ENCODE data around the gene KLF16. TPM values are rescaled to one million over a fixed set of nuclear protein-coding genes. Genes with fewer than 3 reads are reported as not detected.
"Not testable (repeated sequence)": the region's sequence is repeated elsewhere in the genome, so short reads cannot be mapped to it uniquely, and the experiment has no call there.

Gene KLF16
- 5.3 and 9.5 TPM in 2 replicates for total RNA-seq

DNA sequence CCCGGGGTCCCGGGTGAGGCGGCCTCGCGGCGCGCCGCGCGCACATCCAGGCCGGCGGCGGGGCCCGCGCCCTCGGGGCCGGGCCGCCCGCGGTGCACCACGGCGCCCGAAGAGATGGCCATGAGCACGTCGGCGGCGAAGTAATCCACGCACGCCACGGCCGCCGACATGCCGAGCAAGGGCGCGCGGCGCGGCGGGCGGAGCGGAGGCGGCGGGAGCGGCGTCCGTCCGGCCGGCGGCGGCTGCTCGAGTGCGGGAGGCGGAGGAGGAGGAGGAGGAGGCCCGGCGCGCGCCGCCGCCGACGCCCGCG is at the start of gene KLF16:
TSS of gene KLF16 (minus strand) at position 252 of the 310 bp plus-strand sequence. CDS start at position 170, 82 bp downstream.
- DNase-seq: no peak

- no peak for DNase-seq
Observed at GRCh38 chr19:1912760-1913505, 49.6 kb upstream of the KLF16 start.

DNA sequence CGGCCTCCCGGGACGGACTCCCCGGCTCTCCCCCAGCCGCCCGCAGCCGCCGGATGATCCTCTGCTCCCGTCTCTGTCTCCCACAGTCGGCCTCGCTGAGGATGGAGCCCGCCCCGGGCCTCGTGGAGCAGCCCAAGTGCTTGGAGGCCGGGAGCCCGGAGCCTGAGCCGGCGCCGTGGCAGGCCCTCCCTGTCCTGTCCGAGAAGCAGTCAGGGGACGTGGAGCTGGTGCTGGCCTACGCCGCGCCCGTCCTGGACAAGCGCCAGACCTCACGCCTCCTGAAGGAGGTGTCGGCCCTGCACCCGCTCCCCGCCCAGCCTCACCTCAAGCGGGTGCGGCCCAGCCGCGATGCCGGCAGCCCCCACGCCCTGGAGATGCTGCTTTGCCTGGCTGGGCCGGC is 48.6 kb upstream of the KLF16 start:
- DNase-seq: no peak

- no peak for DNase-seq
Observed at GRCh38 chr19:1911098-1911497, 47.7 kb upstream of the KLF16 start.

- no peak for DNase-seq
Observed at GRCh38 chr19:1910177-1910576, 46.8 kb upstream of the KLF16 start.

DNA sequence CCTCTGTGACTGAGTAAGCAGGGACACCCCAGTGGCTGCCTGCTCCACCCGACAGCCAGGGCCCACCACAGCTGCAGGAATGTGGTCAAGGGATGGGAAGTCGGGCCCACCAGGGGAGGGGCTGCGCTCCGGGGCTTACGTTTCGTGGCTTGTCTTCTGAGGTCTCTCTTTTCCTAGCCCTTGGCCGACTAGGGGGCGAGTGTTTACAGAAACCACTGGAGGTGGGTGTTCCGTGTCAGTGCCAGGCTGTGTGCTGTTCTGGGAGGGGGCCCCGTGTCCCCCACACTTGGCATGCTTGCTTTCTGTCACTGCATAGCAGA is 46.3 kb upstream of the KLF16 start:
- DNase-seq: no peak

DNA sequence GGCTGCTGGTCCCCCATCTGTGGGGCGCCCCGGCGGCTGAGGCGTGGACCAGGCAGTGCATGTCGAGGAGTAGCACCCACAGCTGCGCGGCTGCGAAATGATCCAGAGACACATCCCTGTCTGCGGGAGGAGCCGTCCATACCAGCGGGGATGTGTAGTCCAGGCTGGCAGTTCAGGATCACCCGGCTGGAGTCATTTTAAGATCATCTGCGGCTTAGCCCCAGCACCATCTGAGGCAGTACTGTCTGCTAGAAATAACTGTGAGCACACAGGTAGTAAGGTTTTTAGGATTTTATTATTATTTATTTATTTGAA is 44.9 kb upstream of the KLF16 start:
- DNase-seq: no peak

GRCh38 chr19:1907563-1908363 is 44.4 kb upstream of the KLF16 start:
- DNase-seq: no peak

DNA sequence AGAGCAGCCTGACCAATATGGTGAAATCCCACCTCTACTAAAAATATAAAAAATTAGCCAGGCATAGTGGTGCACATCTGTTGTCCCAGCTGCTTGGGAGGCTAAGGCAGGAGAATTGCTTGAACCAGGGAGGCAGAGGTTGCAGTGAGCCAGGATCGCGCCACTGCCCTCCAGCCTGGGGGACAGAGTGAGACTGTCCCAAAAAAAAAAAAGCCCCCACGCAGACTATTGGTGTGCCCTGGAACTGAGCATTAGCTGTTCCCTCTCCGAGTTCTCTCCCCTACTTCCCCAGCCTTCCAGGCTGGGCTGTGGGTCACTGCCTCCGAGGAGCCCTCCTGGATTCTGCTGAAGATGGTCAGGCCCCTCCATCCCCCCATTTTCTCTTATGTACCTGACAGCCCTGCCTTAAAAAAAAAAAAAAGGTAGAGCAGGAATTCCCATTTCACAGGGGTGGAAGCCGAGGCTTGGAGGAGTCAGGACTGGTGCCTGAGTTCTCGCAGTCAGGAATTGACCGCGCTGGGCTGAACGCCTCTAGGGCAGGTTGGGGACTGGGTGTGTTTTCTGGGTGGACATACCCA is 43.7 kb upstream of the KLF16 start:
- DNase-seq: no peak

DNA sequence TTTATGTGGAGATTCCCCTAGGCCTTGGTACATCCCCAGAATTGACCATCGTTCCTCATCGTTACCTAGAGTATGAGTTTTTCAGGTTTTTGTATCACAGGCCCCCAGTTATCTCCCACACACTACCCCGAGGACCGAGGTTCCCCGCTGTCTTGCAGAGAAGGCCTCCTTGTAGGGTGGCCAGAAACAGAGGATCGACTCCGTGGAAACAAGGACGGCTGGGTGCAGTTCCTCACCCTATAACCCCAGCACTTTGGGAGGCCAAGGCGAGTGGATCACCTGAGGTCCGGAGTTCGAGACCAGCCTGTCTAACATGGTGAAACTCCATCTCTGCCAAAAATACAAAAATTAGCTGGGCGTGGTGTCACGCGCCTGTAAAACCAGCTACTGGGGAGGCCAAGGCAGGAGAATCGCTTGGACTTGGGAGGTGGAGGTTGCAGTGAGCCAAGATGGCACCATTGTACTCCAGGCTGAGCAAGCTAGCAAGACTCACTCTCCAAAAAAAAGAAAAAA is 42.5 kb upstream of the KLF16 start:
- no peak for DNase-seq

DNA sequence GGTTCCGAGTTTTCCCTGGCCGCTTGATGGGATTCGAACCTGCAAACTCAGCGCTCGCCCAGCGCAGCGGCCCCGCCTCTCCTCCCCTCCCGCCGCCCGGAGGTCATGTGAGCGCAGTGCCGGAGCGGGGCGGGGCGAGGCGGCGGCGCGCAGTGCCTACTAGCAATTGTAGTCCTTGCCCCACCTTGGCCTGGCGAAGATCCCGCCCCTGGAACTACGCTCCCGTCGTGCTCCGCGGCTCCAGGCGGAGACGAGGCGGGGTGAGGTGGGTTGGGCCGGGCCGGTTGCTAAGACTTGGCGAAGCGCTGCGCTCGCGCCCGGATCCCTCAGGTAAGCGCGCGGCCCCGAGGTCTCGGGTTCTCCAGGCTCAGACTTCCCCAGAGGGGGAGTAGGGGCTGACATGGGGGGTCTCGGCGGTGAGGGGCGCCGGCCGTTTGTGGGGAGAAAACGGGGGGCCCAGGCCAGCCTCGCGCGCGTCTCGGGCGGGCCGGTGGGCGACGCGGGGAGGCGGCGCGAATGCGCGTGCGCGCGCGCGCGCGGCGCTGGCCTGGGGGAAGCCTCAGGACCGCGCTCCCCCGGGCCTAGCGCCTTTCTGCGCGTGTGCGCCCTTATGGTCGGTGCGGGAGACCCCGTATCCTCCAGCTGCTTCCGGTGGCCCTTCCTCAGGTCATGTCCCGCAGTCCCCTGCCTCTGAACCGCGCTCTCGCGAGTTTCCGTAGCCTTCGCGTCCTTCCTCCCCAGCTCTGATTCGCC is 41.9 kb upstream of the KLF16 start, which contains the start of the genes ADAT3 and SCAMP4:
TSS of gene ADAT3 (plus strand) at position 290 of the 753 bp plus-strand sequence. CDS start 6,649 bp downstream, outside the sequence.
TSS of gene SCAMP4 (plus strand) at position 290 of the 753 bp plus-strand sequence. CDS start 9,621 bp downstream, outside the sequence.
- DNase-seq: peak; percentile 100

DNA sequence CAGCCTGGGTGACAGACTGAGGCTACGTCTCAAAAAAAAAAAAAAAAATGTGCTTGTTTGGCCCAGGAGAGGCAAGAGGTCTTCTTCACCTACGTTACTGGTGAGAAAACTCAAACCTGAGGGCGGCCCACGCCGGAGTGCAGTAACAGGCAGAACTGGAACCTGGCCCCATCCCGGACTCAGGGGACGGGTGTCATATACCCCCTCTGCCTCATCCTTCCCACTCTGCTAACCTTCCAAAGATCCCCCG is 41.4 kb upstream of the KLF16 start:
- no peak for DNase-seq

- no peak for DNase-seq
Observed at GRCh38 chr19:1902923-1903322, 39.5 kb upstream of the KLF16 start.

GRCh38 chr19:1901940-1902404 is 38.6 kb upstream of the KLF16 start:
- DNase-seq: no peak

GRCh38 chr19:1896508-1896907 is 33.1 kb upstream of the KLF16 start:
- DNase-seq: no peak

GRCh38 chr19:1893791-1894190 is 30.4 kb upstream of the KLF16 start:
- no peak for DNase-seq

- no peak for DNase-seq
Observed at GRCh38 chr19:1889907-1890306, 26.5 kb upstream of the KLF16 start.

GRCh38 chr19:1888385-1888784 is 25.0 kb upstream of the KLF16 start:
- DNase-seq: no peak

DNA sequence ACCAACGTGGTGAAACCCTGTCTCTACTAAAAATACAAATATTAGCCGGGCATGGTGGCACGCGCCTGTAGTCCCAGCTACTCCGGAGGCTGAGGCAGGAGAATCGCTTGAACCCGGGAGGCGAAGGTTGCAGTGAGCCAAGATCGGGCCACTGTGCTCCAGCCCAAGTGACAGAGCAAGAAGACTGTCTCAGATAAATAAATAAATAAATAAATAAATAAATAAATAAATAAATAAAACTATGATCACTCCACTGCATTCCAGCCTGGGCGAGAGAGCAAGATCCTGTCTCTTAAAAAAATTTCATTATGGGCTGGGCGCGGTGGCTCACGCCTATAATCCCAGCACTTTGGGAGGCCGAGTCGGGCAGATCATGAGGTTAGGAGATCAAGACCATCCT is 23.0 kb upstream of the KLF16 start:
- not testable (repeated sequence) for DNase-seq

- DNase-seq: peak; percentile 95
Observed at GRCh38 chr19:1885398-1886119, 22.2 kb upstream of the KLF16 start, which contains the start of gene ABHD17A. Gene ABHD17A, minus strand, starts transcription at chr19:1885496. Its CDS starts 3,930 bp downstream, at chr19:1881566.

DNA sequence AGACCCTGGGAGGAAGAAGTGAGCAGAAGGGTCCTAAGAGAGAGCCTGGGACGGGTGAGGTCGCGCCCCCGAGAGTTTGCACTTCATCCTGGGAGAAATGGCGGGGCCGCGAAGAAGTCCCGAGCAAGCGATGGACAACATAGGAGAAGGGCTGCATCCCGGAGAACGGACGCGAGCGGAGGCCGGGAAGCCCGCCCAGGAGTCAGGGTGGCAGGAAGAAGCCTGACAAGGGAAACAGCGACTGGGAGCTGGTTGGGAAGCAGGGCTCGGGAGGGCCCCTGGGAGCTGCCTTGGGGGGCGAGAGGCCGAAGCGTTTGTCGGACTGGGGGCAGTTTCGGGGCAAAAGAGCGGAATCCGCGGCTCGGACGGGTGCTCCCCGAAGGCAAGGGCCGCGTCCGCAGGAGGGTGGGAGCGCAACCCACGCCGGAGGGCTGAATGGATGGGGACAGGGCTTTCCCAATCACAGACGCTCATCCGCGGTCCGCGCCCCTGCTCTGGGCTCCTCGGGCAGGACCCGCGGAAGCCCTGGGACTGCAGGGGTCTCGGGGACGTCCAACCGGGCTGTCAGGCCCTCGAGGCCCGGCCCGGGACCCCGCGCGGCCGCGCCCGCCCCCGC is 21.4 kb upstream of the KLF16 start:
- peak; percentile 48 for DNase-seq

DNA sequence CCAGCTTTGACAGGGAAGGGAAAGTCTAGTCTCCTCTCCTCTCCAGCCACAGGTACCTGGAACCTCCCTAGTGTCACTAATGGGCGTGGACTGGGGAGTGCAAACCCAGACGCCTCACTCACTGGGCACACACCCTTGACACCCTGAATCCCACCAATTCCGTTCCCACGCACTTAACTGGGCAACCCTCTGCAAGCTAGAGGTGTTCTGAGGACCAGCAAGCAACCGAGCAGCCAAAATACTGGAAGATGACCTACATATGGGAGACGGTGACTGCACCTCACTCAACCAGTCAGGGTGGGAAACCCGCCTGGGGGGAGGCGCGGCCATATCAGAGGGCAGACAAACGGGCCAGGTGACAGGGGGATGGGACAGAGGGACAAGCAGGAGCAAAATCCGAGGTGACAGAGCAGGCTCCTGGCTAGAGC is 20.9 kb upstream of the KLF16 start:
- no peak for DNase-seq
